8988T (cell line): Measurements from ENCODE around the gene CAP1.
A peak's percentile ranks its signal among the peaks of the same experiment; 100 is the strongest.
"Not testable (repeated sequence)": the region's sequence is repeated elsewhere in the genome, so short reads cannot be mapped to it uniquely, and the experiment has no call there.

Experiments
- DNase-seq: peaks from one replicate; pipeline ENCODE4 v3.0.0; 2011

CAP1 gene

DNA sequence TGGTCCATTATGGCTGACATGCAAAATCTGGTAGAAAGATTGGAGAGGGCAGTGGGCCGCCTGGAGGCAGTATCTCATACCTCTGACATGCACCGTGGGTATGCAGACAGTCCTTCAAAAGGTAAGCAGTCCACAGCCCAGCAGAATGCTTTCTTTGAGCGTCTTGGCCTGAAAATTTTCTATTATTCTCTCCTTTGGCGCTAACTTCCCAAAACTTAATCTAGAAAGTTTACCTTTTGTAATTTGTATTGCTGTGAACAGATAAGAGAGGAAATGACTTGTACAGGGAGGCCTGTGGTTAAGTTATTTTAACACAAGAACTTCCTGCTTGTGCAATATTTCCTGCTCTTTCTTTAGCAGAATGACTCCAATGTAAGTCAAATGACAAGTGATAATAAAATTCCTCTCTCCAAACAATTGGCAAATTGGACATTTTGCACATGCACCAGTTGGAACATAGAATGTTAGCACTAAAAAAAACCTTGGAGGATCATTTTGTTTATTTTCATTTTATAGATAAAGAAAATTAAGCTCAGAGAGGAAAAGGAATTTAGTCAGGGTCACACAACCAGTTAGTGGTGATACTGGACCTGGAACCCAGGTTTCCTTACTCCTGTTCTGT lies 18.9 kb downstream of the CAP1 start:
- DNase-seq: no peak

DNA sequence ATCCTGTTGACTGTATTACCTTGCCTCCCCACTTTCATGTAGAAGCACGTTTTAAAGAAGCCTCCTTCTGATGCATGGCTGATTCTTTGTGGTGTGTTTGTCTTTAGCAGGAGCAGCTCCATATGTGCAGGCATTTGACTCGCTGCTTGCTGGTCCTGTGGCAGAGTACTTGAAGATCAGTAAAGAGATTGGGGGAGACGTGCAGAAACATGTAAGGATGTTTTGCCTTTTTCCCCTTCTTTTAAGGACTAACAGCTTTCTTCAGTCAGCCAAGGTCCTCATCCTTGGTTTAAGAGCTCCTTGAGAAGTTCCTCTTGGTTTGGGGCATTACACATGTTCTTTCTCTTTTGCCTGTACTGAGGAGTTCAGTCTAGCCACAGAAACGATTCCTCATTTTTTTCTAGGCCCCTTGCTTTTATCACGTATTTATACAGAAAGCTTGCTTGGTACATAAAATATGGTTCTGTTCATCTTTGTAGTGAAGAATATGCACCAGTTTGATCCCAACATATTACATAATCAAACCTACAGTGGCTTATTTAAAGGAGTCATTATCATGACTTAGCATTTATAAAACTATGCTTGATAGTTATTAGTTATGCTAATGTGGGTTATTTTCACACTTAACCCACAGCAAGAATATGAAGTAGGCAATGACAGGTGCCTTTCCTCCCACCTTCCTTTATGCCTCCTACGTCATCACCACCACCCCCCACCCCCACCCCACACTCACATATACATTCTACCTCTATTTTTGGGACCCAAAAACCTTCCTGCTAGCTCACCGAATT lies 19.6 kb downstream of the CAP1 start:
- no peak for DNase-seq

DNA sequence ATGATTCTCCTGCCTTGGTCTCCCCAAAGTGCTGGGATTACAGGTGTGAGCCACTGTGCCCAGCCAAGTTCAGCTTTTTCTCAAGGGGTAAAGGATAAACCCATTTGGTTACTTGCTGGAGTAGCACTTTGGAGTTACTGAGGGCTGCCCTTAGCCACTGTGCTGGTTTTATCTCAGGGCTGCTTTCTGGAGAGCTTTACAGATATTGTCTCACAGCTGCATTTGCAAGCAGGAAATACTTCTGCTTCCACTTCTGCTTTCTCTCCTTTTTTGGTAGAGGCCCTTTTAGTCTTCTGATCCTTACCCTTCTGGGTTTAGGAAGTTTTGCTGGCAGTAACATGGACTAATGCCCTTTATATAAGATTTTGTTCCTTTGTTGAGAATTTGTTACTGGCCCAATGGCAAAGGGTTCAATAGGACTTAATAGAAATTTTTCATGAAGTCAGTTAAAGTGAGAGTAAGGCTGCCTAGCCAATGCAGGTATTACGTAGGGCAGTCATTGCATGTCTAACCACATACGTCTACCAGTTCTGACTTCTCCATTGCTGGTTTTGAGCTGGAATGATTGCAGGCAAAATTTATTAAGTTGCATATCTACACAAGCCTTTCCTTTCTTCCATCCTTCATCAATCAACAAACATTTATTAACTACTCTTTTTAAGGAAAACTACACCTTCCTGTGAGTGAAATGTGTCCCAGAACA lies 24.4 kb downstream of the CAP1 start:
- no peak for DNase-seq

DNA sequence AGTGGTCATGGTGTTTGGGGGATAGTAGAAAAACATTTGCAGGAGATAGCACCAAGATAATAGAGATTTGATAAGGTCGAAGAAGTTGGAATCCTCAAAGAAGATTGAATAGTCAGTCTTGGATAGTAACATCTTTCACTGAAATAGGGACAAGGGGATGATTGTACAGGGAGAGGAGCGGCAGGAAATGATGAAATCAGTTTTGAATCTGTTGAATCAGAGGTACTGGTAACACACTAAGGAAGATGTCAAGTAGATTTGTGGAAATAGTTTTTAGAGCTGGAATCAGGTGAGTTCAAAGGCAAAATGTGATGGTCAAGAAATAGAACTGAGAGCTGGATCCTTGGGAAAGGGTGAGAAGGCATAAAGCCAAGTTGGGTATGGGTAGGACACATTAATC lies 26.5 kb downstream of the CAP1 start:
- no peak for DNase-seq

DNA sequence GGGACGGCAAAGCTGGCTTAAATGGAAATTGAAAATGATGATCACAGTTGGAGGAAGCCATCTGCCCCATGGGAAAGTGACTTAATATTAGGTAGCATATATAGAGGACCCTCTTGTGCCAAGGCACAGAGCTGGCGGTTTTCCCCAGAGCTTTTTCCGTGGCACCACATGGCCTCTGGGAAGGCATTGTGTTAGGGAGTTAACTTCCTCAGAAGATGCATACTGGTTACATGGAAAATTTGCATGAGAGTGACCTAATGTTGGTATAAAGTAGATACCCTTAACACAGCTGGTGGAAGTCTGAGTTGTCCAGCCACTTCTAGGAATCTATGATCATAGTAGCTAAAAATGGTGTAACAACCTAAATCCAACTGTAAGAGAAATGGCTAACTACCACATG lies 27.3 kb downstream of the CAP1 start:
- no peak for DNase-seq

DNA sequence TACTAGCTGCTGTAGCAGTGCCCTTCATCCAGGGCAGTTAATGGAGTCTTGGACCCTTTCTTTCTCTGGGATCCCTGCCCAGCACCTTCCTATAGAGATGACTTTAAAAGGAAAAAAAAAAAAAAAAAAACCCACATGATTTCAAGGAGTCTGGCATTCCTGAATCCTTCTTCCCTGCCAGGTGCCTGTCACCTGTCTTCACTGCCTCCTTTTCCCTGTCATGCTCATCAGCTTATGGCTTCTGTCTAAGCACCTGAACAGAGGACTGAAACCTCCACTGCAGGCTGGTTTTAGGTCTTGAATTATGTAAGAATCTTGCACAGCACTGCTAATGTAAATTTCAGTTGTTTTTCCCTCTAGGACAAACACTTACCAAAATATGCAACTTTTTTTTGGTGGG lies 31.6 kb downstream of the CAP1 start:
- DNase-seq: no peak

DNA sequence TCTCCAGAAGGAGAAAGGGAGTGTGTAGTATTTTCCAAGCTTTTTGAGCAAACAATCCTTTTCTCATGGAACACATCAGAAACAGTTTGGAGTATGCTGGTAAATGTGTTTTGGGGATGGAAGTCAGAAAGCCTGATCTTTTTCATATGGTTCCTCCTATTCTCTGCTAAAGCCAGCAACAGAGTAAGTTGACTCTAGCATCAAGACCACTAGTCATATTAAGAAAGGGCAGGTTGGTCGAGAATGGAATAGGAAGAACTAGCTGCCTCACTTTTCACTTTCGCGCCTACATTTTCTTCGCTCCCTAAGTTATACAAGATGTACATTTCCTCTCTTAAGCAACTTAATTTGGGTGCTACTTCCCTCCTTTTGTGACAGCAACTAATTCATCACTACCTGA lies 32.5 kb downstream of the CAP1 start:
- DNase-seq: no peak

DNA sequence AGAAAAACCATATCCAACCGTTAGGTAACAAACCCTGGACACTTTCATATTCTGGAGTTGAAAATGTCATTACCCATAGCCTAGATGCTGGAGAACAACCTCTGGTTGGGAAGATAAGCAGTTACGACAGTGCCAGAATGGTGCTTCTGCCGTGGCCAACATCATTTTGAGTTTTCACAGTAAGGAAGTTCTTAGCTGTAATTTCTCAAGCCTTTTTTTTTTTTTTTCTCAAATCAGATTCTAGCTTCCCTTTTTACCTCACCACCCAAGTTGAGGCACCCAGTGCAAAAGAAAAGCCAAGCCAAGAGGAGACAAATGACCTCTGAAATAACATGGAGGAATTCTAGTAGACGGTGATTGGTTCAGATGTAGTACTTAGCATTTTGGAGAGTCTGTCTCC lies 34.7 kb downstream of the CAP1 start:
- DNase-seq: no peak

DNA sequence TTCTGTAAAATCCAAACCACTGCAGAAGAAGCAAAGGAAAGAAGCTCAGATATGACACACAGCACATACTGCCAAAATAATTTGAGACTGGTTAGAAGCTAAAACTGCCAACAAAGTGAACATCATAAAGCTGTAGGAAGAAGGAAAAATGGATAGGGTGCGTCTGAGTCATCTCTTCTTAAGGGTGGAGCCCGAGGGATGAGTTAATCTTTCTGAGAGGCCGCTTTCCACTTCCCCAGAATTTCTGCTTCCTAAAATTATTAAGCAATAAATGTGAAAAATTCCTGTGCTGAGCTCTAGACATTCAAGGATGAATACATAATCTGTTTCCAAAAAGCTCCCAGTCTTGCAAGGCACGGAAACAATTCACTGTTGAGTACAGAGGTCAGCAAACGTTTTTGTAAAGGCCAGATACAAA lies 36.4 kb downstream of the CAP1 start:
- no peak for DNase-seq

DNA sequence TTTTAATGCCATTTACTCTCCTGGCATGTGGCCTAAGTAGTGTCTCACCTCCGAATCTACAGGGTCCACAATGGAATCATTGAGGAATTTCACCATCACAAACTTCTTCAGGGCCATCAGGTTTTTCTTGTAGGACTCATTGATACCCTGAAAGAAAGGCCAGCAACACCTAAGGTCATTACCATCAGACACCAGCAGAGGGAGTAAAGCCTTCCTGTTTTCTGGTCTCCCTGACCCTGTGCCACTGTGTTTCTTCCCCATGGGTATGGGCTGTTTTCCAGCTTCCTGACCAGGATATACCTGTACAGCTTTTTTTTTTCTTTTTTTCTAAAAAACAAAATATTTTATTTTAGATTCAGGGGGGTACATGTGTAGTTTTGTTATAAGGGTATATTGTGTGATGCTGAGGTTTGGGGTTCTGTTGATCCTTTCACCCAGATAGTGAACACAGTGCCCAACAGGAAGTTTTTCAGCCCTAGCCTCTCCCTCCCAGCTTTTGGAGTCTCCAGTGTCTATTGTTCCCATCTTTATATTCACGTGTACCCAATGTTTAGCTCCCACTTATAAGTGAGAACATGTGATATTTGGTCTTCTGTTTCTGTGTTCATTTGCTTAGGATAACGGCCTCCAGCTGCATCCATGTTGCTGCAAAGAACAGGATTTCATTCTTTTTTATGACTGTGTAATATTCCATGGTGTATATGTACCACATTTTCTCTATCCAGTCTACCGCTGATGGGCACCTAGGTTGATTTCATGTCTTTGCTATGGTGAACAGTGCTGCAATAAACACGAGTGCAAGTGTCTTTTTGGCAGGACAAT lies 38.2 kb downstream of the CAP1 start:
- no peak for DNase-seq

DNA sequence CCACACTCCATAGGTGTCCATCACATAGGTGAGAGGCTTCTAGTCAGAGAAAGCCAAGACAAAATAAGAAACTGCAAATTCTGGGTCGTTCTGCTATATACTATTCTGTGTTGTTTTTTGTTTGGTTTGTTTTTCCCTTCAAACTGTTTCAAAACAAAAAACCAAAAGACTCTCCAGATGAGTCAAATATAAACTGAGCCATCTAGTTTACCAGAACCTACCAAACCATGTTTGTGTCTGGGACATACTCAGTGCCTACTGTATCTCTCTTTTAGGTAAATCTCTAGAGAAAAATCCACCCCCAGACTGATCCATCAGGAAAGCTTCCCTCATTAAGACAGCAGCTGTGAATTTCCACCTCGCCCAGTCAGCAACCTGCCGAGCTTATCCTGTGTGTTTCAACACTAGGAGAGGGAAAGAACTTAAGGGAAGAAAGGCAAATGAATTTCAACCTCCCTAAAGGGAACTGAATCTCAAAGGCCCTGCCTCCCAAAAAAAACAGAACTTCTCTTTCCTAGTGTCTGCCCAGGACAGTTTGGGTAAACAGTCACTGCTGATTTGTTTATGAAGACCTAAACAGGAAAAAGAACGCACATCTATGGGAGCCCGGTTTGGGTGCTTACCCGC lies 39.4 kb downstream of the CAP1 start:
- no peak for DNase-seq

DNA sequence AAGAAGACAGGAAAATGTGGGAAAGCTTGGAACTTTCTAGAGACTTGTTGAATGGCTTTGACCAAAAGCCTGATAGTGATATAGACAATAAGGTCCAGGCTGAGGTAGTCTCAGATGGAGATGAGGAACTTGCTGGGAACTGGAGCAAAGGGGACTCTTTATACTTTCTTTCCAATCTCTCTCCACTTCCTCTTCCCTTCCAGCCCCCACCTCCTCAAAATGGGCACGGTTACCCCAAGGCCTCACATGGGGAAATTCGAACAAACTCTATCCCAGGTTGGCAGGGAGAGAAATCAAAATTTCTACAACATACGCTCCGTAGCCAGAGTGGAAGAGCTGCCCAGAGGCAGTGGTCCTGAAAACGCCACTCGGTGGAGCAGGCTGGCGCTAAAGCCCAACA lies 41.3 kb downstream of the CAP1 start:
- DNase-seq: no peak

DNA sequence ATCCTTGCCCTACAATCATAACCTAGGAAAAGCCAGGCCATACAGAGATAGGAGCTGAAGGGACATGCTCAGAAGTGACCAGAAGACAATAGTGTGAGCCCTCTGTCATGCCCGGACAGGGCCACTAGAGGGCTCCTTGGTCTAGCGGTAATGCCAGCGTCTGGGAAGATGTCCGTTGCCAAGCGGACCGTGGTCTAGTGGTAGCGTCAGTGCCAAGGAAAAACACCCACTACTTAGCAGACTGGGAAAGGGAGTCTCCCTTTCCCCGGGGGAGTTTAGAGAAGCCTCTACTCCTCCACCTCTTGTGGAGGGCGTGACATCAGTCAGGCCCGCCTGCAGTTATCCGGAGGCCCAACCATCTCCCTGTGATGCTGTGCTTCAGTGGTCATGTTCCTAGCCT lies 44.2 kb downstream of the CAP1 start:
- not testable (repeated sequence) for DNase-seq

DNA sequence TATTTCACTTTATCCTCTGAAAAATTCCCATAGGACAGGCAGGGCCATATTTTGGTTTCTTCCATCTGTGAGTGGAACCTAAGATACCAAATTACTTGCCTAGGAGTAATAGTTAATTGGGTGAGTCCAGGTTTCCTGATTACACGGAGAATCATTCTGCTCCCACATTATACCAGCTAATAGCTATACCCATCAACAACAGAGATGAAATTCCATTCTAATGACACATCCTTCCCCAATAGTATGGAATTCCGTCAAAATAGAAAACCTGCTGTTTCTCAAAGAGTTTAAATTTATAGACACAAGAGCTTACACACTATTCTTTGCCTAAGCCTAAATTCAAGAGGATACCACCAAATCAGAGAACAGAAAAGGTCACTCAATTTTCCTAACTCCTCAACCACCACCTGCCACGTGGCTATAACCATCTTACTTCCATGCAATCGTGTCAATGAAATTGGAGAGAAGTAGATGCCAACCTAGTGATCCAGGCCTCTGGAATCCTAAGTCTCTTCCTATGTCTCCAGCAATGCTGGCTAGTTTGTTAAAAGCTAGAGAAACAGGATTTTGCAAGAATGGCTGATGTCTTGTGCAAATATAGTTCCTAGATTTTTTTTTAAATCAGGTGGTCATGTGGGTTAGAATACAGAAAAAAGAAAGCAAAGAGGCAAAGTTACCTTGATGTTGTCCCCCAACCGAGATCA lies 50.3 kb downstream of the CAP1 start:
- no peak for DNase-seq

DNA sequence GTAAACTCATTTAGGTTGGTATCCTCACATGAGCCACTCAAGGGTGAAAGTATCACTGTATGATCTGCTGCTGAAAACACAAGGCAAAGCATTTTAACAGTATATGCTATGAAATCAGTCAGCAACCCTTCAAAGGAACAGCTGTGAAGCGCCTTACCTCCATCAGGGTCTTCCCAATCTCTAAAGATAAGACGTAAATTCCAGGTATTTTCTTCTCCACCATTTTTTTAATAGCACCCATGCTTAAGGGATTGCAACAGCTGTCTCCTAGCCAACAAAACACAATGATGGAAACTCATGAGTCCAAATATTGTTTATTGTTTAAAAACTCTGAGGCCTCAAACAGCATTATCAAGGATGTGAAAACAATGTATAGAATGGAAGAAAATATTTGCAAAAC lies 51.7 kb downstream of the CAP1 start:
- DNase-seq: no peak

DNA sequence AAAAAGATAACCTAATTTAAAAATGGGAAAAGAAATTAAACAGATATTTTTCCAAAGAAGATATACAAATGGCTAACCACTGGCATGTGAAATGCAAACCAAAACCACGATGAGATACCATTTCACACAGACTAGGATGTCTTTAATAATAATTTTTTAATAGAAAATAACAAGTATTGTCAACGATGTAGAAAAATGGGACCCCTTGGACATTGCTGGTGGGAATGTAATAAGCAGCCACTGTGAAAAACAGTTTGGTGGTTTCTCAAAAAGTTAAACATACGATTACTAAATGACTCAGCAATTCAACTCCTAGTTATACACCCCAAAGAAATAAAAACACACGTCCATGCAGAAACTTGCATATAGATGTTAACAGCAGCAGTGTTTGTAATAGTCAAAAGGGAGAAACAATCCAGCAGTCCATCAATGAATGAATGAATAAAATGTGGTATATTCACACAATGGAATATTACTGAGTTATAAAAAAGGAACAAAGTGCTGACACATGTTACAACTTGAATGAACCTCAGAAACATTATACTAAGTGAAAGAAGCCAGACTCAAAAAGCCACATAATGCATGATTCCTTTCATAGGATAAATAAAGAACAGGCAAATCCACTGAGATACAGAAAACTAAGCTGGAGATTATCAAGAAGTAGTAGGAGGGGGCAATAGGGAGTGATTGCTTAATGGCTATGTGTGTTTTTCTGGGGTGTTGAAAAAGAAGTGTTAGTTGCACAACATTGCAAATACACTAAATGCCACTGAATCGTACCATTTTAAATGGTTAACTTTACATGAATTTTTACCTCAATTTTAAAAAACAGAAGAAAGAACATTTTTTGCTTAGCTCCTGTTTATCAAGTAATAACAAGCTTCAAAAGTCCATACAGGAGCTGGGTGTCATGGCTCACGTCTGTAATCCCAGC lies 52.4 kb downstream of the CAP1 start:
- no peak for DNase-seq

DNA sequence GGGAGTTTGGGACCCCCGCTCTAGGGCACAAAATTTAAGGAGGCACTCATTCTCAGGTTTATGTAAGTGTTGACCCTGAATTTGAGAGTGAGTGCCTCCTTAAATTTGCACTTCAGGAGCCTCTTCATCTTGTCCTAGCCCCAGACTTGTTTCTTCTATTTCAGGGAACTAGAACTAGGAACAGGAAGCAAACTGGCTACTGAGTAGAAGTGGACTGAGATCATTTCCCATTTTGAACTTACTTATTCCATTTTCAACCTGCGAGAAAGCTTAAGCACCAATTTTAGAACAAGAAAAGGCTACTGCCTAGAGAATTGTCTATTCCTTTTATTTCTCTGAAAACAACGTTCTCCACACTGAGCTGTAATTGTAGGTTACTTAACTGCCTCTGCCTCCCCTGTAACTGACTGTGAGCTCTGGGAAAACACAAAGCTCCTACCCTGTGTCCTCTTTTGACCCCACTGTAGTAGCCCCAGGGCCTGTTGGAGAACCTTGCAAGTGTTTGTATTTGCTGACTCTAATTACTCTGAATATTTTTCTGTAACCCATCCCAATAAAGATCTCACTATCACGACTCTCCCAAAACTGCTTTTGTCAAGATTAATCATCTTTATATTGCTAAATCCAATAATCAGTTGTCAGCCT lies 54.1 kb downstream of the CAP1 start:
- DNase-seq: no peak

DNA sequence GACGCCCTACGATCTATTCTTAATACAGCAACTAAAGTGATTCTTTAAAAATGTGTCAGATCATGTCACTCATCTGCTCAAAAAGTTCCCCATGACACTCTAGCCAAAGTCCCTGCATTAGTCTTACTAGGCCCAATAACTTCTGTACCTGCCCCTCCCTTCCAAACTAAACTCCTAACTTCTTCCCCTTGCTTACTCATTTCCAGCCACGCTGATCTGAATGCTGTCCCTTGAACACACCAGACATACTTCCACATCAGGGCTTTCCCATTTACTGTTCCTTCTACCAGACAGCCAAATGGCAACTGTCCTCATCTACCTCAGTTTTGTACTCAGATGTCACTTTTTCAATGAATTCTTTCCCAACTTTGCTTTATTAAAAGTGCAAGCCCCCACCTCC lies 55.3 kb downstream of the CAP1 start:
- no peak for DNase-seq

DNA sequence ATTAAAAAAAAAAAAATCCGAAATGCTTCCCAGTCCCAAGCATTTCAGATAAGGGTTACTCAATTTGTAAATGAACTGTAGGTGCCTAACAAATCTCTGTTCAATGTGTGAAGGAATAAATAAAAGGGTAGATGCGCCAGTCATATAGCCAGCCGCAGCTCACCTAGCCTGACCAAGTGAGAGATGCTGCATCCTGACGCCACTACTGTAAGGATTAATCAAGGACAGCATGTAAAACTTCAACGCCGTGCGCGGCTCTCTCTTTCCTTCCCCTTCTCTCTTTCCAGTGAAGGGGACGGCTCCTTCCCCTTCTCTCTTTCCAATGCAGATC lies 56.1 kb downstream of the CAP1 start:
- no peak for DNase-seq

DNA sequence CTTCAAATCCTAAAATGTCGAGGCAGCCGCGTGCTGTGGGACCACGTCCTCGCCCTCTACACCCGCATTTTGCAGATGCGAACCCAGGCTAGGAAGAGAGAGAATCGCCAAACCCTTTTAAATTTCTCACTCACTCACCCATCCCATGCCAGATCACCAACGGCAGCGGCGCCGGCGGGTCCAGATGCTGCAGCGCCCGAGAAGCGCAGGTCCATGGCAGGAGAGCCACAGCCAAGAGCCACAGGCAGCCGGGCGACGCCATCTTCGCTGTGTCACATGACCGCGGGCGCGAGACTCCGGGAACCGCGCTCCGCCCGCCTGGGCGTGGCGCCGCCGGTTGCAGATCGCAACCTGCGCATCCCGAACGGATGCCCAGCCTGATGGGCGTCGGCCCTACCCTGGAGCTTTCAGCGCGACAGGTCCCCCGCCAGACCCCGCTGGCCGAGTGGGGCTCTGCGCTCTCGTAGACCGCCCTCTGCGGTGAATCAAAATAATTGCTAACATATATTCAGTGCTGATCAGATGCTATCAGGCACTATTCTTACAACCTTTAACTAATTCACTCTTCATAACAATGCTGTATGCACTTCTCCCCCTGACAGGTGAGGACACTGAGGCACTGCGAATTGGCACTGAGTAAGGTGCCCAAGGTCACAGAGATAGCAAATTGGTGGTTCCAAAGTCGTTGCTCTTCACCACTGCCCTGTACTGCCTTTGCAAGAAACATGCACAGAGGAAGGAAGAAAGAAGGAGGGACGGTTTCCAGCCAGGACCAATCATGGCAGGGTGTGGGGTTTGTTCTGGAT lies 56.7 kb downstream of the CAP1 start, which contains the start of gene PPT1:
PPT1 (minus strand) TSS at position 276 of the 806 bp plus-strand sequence; CDS start at position 262, 14 bp downstream.
- peak; percentile 66 for DNase-seq
